Testis (tissue), 3 donors: ENCODE results near the gene RHOH. TPM values are rescaled to one million over a fixed set of nuclear protein-coding genes. Genes with fewer than 3 reads are reported as not detected.

Source experiments
- DNase-seq: peaks from one replicate; pipeline ENCODE4 v3.0.0-alpha.2; 2019
- H3K27ac ChIP-seq, 2 donors: fragments of 200-600 bp; sonication (generic); one replicate each; pipeline ENCODE4 v1.5.1; 2019
- H3K27me3 ChIP-seq: fragments of 200-600 bp; sonication (generic); one replicate; pipeline ENCODE4 v1.5.1; 2019
- H3K36me3 ChIP-seq: fragments of 200-600 bp; sonication (generic); one replicate; pipeline ENCODE4 v1.5.1; 2017; ENCODE audit warnings: low read depth; ENCODE audit errors: missing control alignments
- H3K4me1 ChIP-seq: fragments of 200-600 bp; sonication (generic); one replicate; pipeline ENCODE4 v1.5.1; 2019
- H3K4me3 ChIP-seq, 2 donors: fragments of 200-600 bp; sonication (generic); one replicate each; pipeline ENCODE4 v1.5.1; 2017 to 2019
- H3K9me3 ChIP-seq: fragments of 200-600 bp; sonication (generic); one replicate; pipeline ENCODE4 v1.5.1; 2017
- POLR2A ChIP-seq: fragments of 450-650 bp; IDR thresholded peaks from one replicate; pipeline ENCODE4 v1.6.1; 2017; ENCODE audit warnings: antibody characterized with exemption, mild to moderate bottlenecking, moderate library complexity
- WGBS, 2 donors: methylation state at CpG; one replicate each; pipeline ENCODE4 v1.1.5; 2018; 5-methylcytosine and 5-hydroxymethylcytosine counted together
- intact Hi-C: fragments of 100-400 bp; cut with DNase I; formaldehyde crosslinking; loops from one replicate; pipeline ENCODE4 v1.15.1; 2023; ENCODE audit warnings: low total_unique reads
- polyA plus RNA-seq: library from polyadenylated mRNA; stranded (reverse); fragments of 350-450 nt; fragmentation: Illumina TruSeq; extraction: RNeasy Lipid Tissue Mini Kit (QIAGEN cat#74804); gene quantifications from one replicate; pipeline ENCODE4 v1.2.3, GENCODE V29; 2014; ENCODE audit warnings: low read depth, low replicate concordance; ENCODE audit not compliant: insufficient read depth
- total RNA-seq, 2 donors: library from RNA; depleted of rRNA; stranded (reverse); fragments of >200 nt; gene quantifications; one replicate each; pipeline ENCODE4 v1.2.3, GENCODE V29; 2016
- TF ChIP-seq, protein P1 (sequence below), 3 experiments: fragments of 450-650 bp in 2 of 3; fragments of 200-600 bp in 1 of 3; sonication (generic) in 1 of 3; IDR thresholded peaks; one replicate each; pipeline ENCODE4 v1.5.1; 2016 to 2019; ENCODE audit warnings: antibody characterized with exemption in 3 of 3, mild to moderate bottlenecking in 2 of 3, moderate library complexity in 1 of 3

Gene RHOH
- total and polyA plus RNA-seq, 3 donors from 2014 or later = 0.39 to 2.5 (median 1.2) TPM

GRCh38 chr4:40253906-40254305, 57.1 kb downstream of the RHOH start:
- Histone ChIP-seq H3K27ac (no peak overlapping the region), H3K36me3 (no peaks in the 10 kb centered on the region), H3K27me3 (no peaks in the 10 kb centered on the region), H3K4me1 (no peaks in the 10 kb centered on the region), H3K9me3 (no peaks in the 10 kb centered on the region), H3K4me3 (no peak overlapping the region)
- TF ChIP-seq POLR2A = no peak
- TF ChIP-seq, protein P1, sequence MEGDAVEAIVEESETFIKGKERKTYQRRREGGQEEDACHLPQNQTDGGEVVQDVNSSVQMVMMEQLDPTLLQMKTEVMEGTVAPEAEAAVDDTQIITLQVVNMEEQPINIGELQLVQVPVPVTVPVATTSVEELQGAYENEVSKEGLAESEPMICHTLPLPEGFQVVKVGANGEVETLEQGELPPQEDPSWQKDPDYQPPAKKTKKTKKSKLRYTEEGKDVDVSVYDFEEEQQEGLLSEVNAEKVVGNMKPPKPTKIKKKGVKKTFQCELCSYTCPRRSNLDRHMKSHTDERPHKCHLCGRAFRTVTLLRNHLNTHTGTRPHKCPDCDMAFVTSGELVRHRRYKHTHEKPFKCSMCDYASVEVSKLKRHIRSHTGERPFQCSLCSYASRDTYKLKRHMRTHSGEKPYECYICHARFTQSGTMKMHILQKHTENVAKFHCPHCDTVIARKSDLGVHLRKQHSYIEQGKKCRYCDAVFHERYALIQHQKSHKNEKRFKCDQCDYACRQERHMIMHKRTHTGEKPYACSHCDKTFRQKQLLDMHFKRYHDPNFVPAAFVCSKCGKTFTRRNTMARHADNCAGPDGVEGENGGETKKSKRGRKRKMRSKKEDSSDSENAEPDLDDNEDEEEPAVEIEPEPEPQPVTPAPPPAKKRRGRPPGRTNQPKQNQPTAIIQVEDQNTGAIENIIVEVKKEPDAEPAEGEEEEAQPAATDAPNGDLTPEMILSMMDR (IDR thresholded peaks at IDR 0.05) = no peak
- intact Hi-C loops = no loop called here
- DNase-seq = no peak
- WGBS, 2 donors = 86 to 90% methylated on average over 4 of the region's 4 CpGs

DNA sequence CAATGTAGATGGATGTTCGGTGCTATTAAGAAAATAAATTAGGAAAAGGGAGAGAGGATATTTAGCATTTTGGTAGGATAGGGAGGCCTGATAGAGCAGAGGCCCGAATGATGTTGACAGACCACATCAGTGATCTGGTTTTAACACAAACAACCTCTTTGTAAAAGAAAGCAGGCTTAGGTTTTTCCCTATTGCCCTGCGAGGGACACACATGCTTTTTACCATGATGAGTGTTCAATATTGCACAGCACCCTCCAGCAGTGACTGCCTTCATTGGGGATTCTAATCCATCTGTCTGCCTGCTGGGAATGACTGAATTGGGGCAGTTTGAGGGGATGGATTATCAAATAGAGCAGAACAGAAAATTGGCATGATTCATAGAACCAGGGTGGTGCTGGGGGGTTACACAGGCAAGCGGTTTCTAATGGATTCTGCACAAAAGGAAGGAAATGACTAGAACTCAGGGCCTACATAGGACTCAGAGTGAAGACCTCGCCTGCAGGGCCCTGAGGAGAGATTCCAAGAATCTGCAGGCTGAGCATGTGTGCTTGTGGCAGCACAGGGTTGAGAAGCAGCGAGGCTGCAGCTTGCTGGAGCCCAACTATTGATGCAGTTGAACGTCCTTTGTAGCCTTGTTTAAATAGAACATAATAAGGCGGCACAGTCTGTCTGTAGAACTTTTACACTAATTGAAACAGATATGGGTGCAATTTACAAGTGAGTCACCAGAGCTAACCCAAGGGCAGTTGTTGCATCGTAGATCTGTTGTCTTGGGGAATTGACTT, 58.0 kb downstream of the RHOH start:
- WGBS, 2 donors = 66 to 70% methylated on average over 9 of the region's 9 CpGs

DNA sequence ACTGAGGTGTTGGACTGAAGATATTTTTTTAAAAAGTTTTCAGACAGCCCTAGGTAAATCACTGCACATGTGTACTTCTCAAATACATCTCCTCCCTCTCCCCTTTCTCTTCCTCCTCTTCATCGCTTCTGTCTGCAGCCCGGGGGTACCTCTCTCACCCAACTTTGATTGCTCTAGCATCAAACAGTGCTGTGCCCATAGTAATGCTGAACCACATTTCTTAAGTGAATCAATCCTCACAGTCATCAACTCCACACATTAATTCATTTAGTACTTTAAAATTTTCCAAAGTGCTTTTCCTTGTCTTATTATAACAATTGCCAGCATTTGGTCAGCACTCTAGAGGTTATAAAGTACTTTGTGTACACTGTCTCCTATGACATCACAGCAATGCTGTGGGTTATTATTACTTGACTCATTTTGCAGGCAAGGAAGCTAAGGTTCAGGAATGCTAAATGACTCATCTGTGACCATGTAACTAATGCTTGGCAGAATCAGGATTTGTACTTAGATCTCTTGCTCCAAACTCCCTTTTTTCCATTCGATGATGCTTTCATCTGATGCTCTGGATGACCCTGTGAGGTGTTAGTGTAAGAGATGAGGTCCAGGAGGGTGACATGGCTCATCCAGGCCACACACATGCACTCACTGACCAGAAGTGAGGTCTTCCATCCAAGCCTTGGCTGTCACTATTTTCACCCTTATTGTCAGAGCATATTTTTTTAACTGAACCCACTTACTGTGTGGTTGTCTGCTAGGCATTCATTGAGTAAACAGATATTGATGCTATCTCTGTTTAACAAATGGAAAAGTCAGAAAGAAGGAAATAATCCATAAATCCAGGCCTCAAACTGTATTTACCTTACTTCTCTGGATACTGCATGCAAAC, 58.8 kb downstream of the RHOH start:
- TF ChIP-seq, protein P1 (IDR thresholded peaks at IDR 0.05) = no peak
- TF ChIP-seq POLR2A = no peak
- Histone ChIP-seq H3K4me1 (no peaks in the 10 kb centered on the region), H3K36me3 (no peaks in the 10 kb centered on the region), H3K27ac (no peak overlapping the region), H3K27me3 (no peaks in the 10 kb centered on the region), H3K9me3 (no peaks in the 10 kb centered on the region), H3K4me3 (no peak overlapping the region)
- WGBS, 2 donors = 74 to 84% methylated on average over 3 of the region's 3 CpGs
- no peak for DNase-seq
- intact Hi-C loops = no loop called here

More for the DNA sequence above, 58.0 kb downstream of the RHOH start:
- Histone ChIP-seq H3K36me3 (no peaks in the 10 kb centered on the region), H3K9me3 (no peaks in the 10 kb centered on the region), H3K27ac (no peak overlapping the region), H3K27me3 (no peaks in the 10 kb centered on the region), H3K4me3 (no peak overlapping the region), H3K4me1 (no peaks in the 10 kb centered on the region)
- no peak for DNase-seq
- TF ChIP-seq, protein P1 (IDR thresholded peaks at IDR 0.05) = no peak
- no peak for TF ChIP-seq POLR2A
- intact Hi-C loops = no loop called here

GRCh38 chr4:40256329-40256728, 59.5 kb downstream of the RHOH start:
- intact Hi-C loops = no loop called here
- 96 to 98% methylated on average over 5 of the region's 5 CpGs for WGBS, 2 donors
- Histone ChIP-seq H3K4me1 (no peaks in the 10 kb centered on the region), H3K27ac (no peak overlapping the region), H3K36me3 (no peaks in the 10 kb centered on the region), H3K4me3 (no peak overlapping the region), H3K9me3 (no peaks in the 10 kb centered on the region), H3K27me3 (no peaks in the 10 kb centered on the region)
- DNase-seq = no peak
- TF ChIP-seq, protein P1 (IDR thresholded peaks at IDR 0.05) = no peak
- TF ChIP-seq POLR2A = no peak
